CD4-positive, alpha-beta T cell treated with Interleukin-12 subunit alpha and Interleukin-12 subunit beta, for 1 hour (primary cell): ENCODE data around the gene TBX19.
A peak's percentile ranks its signal among the peaks of the same experiment; 100 is the strongest.

Experiments
- DNase-seq: peaks from one replicate; pipeline ENCODE4 v3.0.0-alpha.2; 2020

TBX19 gene

GRCh38 chr1:168280296-168280927 lies at the start of gene TBX19:
Gene TBX19, plus strand, starts transcription at chr1:168280877. Its CDS starts 214 bp downstream, at chr1:168281091.
- DNase-seq, result no peak

- peak; percentile 61 for DNase-seq
These were observed 45.7 kb upstream of the TBX19 start for GRCh38 chr1:168234846-168235547.

- DNase-seq, result no peak
These were observed 45.2 kb upstream of the TBX19 start for GRCh38 chr1:168235548-168235885.

GRCh38 chr1:168235937-168236336 lies 44.7 kb upstream of the TBX19 start:
- DNase-seq, result no peak

- no peak for DNase-seq
These were observed 43.7 kb upstream of the TBX19 start for GRCh38 chr1:168236836-168237611.

GRCh38 chr1:168243198-168243597 lies 37.5 kb upstream of the TBX19 start:
- no peak for DNase-seq

GRCh38 chr1:168243636-168244212 lies 37.0 kb upstream of the TBX19 start:
- DNase-seq, result no peak

GRCh38 chr1:168245042-168245441 lies 35.6 kb upstream of the TBX19 start:
- no peak for DNase-seq

- no peak for DNase-seq
These were observed 34.2 kb upstream of the TBX19 start for GRCh38 chr1:168246506-168246905.

GRCh38 chr1:168252204-168252733 lies 28.4 kb upstream of the TBX19 start:
- DNase-seq, result no peak

GRCh38 chr1:168256164-168256563 lies 24.5 kb upstream of the TBX19 start:
- DNase-seq, result no peak

GRCh38 chr1:168257397-168257796 lies 23.3 kb upstream of the TBX19 start:
- DNase-seq, result no peak

GRCh38 chr1:168259567-168259966 lies 21.1 kb upstream of the TBX19 start:
- no peak for DNase-seq

GRCh38 chr1:168260393-168260792 lies 20.3 kb upstream of the TBX19 start:
- DNase-seq, result no peak

GRCh38 chr1:168261390-168261789 lies 19.3 kb upstream of the TBX19 start:
- DNase-seq, result no peak

GRCh38 chr1:168263130-168263529 lies 17.5 kb upstream of the TBX19 start:
- DNase-seq, result no peak

GRCh38 chr1:168264296-168264695 lies 16.4 kb upstream of the TBX19 start:
- DNase-seq, result no peak

- no peak for DNase-seq
These were observed 15.1 kb upstream of the TBX19 start for GRCh38 chr1:168265596-168265995.

GRCh38 chr1:168266644-168267186 lies 14.0 kb upstream of the TBX19 start:
- no peak for DNase-seq

GRCh38 chr1:168271636-168272035 lies 9.0 kb upstream of the TBX19 start:
- DNase-seq, result no peak

- DNase-seq, result no peak
These were observed 7.1 kb upstream of the TBX19 start for GRCh38 chr1:168273575-168273974.

GRCh38 chr1:168279253-168279652 lies 1.4 kb upstream of the TBX19 start:
- no peak for DNase-seq
